Activated CD4-positive, alpha-beta T cell treated with anti-CD3 and anti-CD28 coated beads, Interleukin-2, amount 50 U/mL, for 48 hours (primary cell): Measurements from ENCODE around the gene IKZF5.

ENCODE experiments used
- DNase-seq, 2 experiments: peaks; one replicate each; pipeline ENCODE4 v3.0.0-alpha.2; 2020

IKZF5 gene

GRCh38 chr10:123014772-123015171, 6.2 kb upstream of the IKZF5 start:
- DNase-seq, result no peak

DNA sequence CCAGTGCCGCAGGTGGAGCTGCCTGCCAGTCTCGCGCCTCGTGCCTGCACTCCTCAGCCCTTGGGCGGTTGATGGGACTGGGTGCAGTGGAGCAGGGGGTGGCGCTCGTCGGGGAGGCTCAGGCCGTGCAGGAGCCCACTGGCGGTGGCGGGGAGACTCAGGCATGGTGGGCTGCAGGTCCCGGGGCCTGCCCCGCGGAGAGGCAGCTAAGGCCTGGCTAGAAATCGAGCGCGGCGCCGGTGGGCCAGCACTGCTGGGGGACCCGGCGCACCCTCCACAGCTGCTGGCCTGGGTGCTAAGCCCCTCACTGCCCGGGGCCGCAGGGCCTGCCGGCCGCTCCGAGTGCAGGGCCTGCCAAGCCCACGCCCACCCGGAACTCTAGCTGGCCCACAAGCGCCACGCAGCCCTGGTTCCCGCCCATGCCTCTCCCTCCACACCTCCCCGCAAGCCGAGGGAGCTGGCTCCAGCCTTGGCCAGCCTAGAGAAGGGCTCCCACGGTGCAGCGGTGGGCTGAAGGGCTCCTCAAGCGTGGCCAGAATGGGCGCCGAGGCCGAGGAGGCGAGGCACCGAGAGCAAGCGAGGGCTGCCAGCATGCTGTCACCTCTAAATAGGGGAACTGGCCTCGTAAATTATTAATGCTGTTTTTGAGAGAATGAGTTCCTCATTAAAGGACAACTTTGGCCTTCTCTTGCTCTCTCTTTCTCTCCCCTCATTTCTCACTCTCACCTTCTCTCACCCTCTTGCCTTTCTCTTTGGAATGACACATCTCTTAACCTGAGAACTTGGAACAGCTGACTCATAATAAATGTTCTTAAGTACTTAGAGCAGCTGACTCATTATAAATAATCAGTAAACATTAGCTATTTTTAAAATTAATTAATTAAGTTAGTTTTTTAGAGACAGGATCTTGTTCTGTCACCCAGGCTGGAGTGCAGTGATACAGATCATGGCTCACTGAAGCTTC, 5.1 kb upstream of the IKZF5 start:
- no peak for DNase-seq

DNA sequence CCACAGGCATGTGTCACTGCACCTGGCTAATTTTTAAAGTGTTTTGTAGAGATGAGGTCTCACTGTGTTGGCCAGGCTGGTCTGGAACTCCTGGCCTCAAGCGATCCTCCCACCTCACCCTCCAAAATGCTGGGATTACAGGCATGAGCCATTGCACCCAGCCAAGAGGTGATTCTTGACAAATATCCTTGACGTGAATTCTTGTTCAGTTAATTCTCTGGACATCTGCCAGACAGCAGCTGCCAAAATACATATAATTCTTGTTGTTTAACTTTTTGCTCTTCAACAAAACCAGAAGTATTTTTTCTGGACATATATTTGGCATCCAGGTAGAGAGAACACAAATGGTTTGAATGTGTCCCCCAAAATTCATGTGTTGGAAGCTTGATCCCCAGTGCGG, 3.4 kb upstream of the IKZF5 start:
- no peak for DNase-seq

GRCh38 chr10:123009105-123009820, 668 bp upstream of the IKZF5 start:
- peak; percentile 18 to 34 for DNase-seq

GRCh38 chr10:123007558-123008354, 839 bp downstream of the IKZF5 start:
- peak; percentile 24 to 44 for DNase-seq

- DNase-seq, result no peak
Measured at GRCh38 chr10:123004298-123004697, 4.3 kb downstream of the IKZF5 start.

GRCh38 chr10:123001370-123001769, 7.2 kb downstream of the IKZF5 start:
- no peak for DNase-seq

GRCh38 chr10:123000155-123000554, 8.4 kb downstream of the IKZF5 start:
- no peak for DNase-seq

- DNase-seq, result no peak
Measured at GRCh38 chr10:122999347-122999746, 9.2 kb downstream of the IKZF5 start.

DNA sequence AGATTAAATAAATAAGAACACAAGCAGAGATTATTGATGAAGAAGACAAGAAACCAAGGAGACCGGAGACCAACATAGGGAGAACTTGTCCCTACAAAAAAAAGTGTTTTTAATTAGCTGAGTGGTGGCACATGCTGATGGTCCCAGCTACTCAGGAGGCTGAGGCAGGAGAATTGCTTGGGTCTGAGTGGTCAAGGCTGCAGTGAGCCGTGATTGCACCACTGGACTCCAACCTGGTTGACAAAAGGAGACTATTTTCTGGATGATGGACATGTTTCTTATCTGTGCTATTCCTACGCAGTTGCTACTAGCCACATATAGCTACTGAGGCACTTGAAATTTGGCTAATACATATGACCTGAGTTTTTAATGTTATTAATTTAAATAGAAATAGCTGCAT, 9.7 kb downstream of the IKZF5 start:
- DNase-seq, result no peak

DNA sequence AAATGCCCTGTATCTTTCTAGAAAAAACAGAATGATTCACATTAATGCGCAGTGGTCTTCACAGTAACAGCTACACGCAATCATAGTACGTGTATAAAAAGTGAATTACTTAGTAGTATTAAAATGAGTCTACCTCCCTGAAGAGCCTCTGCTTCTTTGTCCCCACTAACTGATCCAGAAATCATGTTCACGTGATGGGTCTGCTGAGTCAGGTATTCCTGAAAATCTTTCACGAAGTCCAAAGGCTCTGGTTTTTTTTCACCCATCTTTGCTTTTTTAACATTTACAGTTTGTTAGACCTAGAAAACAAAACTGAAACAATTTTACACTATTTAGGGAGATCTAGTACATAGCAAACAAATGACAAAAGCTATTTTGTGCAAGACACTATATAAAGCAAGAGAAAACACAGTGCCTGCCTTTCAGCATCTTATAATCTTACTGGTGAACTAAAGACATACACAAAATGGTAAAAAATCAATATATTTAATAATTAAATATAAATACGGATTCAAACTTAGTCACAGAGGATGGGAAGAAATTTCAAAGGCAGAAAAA, 10.2 kb downstream of the IKZF5 start:
- DNase-seq, result no peak

- no peak for DNase-seq
Measured at GRCh38 chr10:122997864-122998263, 10.7 kb downstream of the IKZF5 start.

DNA sequence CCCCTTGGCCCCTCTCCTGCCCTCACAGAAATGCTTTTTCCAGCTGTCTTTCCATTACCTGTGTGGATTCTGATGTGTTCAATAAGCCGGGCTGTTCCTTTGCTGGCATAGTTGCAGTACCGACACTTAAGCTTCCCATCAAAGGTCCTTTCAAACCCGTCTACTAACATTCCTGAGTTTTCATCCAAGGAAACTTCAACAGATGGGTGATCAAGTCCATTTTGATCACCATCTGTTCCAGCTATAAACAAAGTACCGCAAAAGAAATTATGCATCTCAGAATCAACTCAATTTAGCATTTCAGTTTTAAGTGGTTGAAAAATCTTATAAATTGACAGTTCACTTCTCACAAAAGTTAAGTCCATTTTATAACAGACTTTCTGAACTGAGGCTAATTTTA, 12.7 kb downstream of the IKZF5 start:
- DNase-seq, result no peak

- no peak for DNase-seq
Measured at GRCh38 chr10:122993797-122994336, 14.7 kb downstream of the IKZF5 start.

DNA sequence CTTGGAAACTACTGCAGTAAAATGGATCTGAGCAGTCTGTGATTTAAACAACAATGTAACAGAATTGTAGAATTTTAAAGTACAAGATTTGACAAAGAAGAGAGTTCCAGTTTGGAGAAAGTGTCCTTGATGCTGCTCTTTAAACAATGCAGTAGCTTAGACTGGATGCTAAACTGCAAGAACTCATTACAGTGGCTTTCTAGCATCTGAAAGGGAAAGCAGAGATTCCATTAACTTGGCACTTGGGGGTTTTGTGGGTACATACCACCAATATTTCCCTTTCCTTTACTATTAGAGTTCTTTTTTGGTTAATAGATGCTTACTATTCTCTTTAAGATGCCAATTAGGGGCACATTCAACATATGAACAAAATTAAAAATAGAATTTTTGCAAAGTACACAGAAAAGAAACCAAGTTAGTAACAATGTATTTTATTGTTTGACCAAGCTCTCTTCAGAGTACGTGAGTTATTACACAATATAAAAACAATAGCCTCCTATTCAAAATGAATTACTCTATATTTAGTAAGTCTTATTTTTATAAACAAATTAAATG, 16.5 kb downstream of the IKZF5 start:
- DNase-seq, result no peak

- no peak for DNase-seq
Measured at GRCh38 chr10:122990278-122990677, 18.3 kb downstream of the IKZF5 start.

GRCh38 chr10:122988501-122988900, 20.1 kb downstream of the IKZF5 start:
- DNase-seq, result no peak

DNA sequence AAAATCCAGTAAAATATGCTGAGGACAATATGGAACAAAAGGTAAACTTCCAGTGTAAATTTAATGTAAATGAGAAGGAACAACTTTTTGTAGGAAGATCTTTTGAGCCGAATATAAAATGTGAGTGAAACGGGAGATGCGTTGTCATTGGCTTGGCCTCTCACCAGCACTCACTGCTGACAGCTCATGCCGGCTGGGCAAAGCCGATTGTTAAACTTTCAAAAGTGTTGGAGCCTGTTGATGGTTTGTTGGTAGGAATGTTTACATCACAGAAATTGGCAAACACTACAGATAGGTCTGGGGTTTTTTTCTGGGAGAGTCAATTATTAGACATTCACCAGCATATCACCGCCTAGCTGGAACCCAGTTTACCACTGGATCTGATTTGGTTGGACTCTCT, 22.3 kb downstream of the IKZF5 start:
- no peak for DNase-seq

- DNase-seq, result no peak
Measured at GRCh38 chr10:122984708-122985107, 23.9 kb downstream of the IKZF5 start.

- no peak for DNase-seq
Measured at GRCh38 chr10:122983898-122984297, 24.7 kb downstream of the IKZF5 start.

GRCh38 chr10:122981066-122981464, 27.5 kb downstream of the IKZF5 start:
- peak in 1 of 2 experiments; percentile 9 for DNase-seq
